ENCODE data around the gene USP30.

The USP30 gene

GRCh38 chr12:109057376-109057775 lies 5.0 kb downstream of the USP30 start:
- H3K4me1 ChIP-seq (ENCODE audit: insufficient read depth, low read length, poor library complexity, severe bottlenecking): peaks cover 25% of the 10 kb centered on the region
- no peak overlapping the region for H3K4me2 ChIP-seq (ENCODE audit: low read depth, low read length, poor library complexity, severe bottlenecking)
- H3K9me3 ChIP-seq (ENCODE audit: insufficient read depth, low read depth, low read length): no peaks in the 10 kb centered on the region
- H3F3A ChIP-seq (ENCODE audit: low read depth): no peaks in the 10 kb centered on the region
- no peaks in the 10 kb centered on the region for H3K27me3 ChIP-seq (ENCODE audit: insufficient read depth, low read length, poor library complexity, severe bottlenecking)
- no peaks in the 10 kb centered on the region for H3K9me2 ChIP-seq (replicated peaks; ENCODE audit: low read depth, low read length)
- no peak overlapping the region for H3K4me3 ChIP-seq (ENCODE audit: low read length, poor library complexity, severe bottlenecking)
- TF ChIP-seq EZH2phosphoT487 (IDR thresholded peaks at IDR 0.05; ENCODE audit: borderline replicate concordance) (no peak), CTCF (conservative IDR thresholded peaks at IDR 0.05; ENCODE audit: low read length) (no peak)
- no peaks in the 10 kb centered on the region for H4K20me1 ChIP-seq (ENCODE audit: insufficient read depth, low read length, poor library complexity, severe bottlenecking)
- H3K36me3 ChIP-seq (ENCODE audit: insufficient read depth, low read length): no peaks in the 10 kb centered on the region
- H3K79me2 ChIP-seq (ENCODE audit: insufficient read depth, low read length): peaks cover 9% of the 10 kb centered on the region; the same call in 1 of the 2 replicates
- H3K9ac ChIP-seq (ENCODE audit: low read depth, low read length, poor library complexity, severe bottlenecking): no peak overlapping the region
- no peak overlapping the region for H2AFZ ChIP-seq (ENCODE audit: low read length)

GRCh38 chr12:109058773-109059172 lies 6.4 kb downstream of the USP30 start:
- TF ChIP-seq CTCF (conservative IDR thresholded peaks at IDR 0.05; ENCODE audit: low read length) (no peak), EZH2phosphoT487 (IDR thresholded peaks at IDR 0.05; ENCODE audit: borderline replicate concordance) (no peak)
- no peaks in the 10 kb centered on the region for H4K20me1 ChIP-seq (ENCODE audit: insufficient read depth, low read length, poor library complexity, severe bottlenecking)
- H3F3A ChIP-seq (ENCODE audit: low read depth): no peaks in the 10 kb centered on the region
- H3K4me2 ChIP-seq (ENCODE audit: low read depth, low read length, poor library complexity, severe bottlenecking): no peak overlapping the region
- no peaks in the 10 kb centered on the region for H3K36me3 ChIP-seq (ENCODE audit: insufficient read depth, low read length)
- H2AFZ ChIP-seq (ENCODE audit: low read length): no peak overlapping the region
- H3K27me3 ChIP-seq (ENCODE audit: insufficient read depth, low read length, poor library complexity, severe bottlenecking): no peaks in the 10 kb centered on the region
- no peak overlapping the region for H3K9ac ChIP-seq (ENCODE audit: low read depth, low read length, poor library complexity, severe bottlenecking)
- no peaks in the 10 kb centered on the region for H3K9me2 ChIP-seq (replicated peaks; ENCODE audit: low read depth, low read length)
- H3K4me1 ChIP-seq (ENCODE audit: insufficient read depth, low read length, poor library complexity, severe bottlenecking): peaks cover 14% of the 10 kb centered on the region
- H3K9me3 ChIP-seq (ENCODE audit: insufficient read depth, low read depth, low read length): no peaks in the 10 kb centered on the region
- no peak overlapping the region for H3K4me3 ChIP-seq (ENCODE audit: low read length, poor library complexity, severe bottlenecking)
- no peaks in the 10 kb centered on the region for H3K79me2 ChIP-seq (ENCODE audit: insufficient read depth, low read length)

DNA sequence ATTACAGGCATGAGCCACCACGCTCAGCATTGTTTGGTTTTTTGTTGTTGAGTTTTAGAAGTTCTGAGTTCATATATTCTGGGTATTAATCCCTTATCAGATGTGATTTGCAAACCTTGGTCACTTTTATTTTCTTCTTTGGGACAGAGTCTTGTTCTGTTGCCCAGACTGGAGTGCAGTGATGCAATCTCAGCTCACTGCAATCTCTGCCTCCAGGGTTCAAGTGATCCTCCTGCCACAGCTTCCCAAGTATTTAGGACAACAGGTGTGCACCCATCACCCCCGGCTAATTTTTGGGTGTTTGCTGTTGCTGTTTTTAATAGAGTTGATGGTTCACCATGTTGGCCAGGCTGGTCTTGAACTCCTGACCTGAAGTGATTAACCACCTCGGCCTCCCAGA lies 11.8 kb downstream of the USP30 start:
- no peak overlapping the region for H3K4me2 ChIP-seq (ENCODE audit: low read depth, low read length, poor library complexity, severe bottlenecking)
- H3K27me3 ChIP-seq (ENCODE audit: insufficient read depth, low read length, poor library complexity, severe bottlenecking): no peaks in the 10 kb centered on the region
- H3F3A ChIP-seq (ENCODE audit: low read depth): no peaks in the 10 kb centered on the region
- no peaks in the 10 kb centered on the region for H3K79me2 ChIP-seq (ENCODE audit: insufficient read depth, low read length)
- H3K36me3 ChIP-seq (ENCODE audit: insufficient read depth, low read length): no peaks in the 10 kb centered on the region
- H3K9me3 ChIP-seq (ENCODE audit: insufficient read depth, low read depth, low read length): no peaks in the 10 kb centered on the region
- no peaks in the 10 kb centered on the region for H3K4me1 ChIP-seq (ENCODE audit: insufficient read depth, low read length, poor library complexity, severe bottlenecking)
- no peaks in the 10 kb centered on the region for H4K20me1 ChIP-seq (ENCODE audit: insufficient read depth, low read length, poor library complexity, severe bottlenecking)
- H3K9ac ChIP-seq (ENCODE audit: low read depth, low read length, poor library complexity, severe bottlenecking): no peak overlapping the region
- TF ChIP-seq CTCF (conservative IDR thresholded peaks at IDR 0.05; ENCODE audit: low read length) (no peak), EZH2phosphoT487 (IDR thresholded peaks at IDR 0.05; ENCODE audit: borderline replicate concordance) (no peak)
- H3K4me3 ChIP-seq (ENCODE audit: low read length, poor library complexity, severe bottlenecking): no peak overlapping the region
- no peak overlapping the region for H2AFZ ChIP-seq (ENCODE audit: low read length)
- H3K9me2 ChIP-seq (replicated peaks; ENCODE audit: low read depth, low read length): no peaks in the 10 kb centered on the region

Data from Loucy (cell line).